Activated naive CD4-positive, alpha-beta T cell treated with anti-CD3 and anti-CD28 coated beads, Interleukin-2, amount 10 ng/mL, durations not matched to agents 5 hours and 36 hours (primary cell): ENCODE measurements around the gene CYLC2. TPM values are rescaled to one million over a fixed set of nuclear protein-coding genes. Genes with fewer than 3 reads are reported as not detected.

Source experiments
- total RNA-seq, 2 experiments: library from RNA; stranded (reverse); gene quantifications; one replicate each; pipeline ENCODE4 v1.2.3, GENCODE V29; 2021

CYLC2 gene, protein sequence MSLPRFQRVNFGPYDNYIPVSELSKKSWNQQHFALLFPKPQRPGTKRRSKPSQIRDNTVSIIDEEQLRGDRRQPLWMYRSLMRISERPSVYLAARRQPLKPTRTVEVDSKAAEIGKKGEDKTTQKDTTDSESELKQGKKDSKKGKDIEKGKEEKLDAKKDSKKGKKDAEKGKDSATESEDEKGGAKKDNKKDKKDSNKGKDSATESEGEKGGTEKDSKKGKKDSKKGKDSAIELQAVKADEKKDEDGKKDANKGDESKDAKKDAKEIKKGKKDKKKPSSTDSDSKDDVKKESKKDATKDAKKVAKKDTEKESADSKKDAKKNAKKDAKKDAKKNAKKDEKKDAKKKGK
- total RNA-seq: not detected

GRCh38 chr9:102995033-102995432 lies at the start of gene CYLC2:
Gene CYLC2 (plus strand): TSS chr9:102995333. CDS start chr9:102995381, 48 bp downstream.

